GM12878 (cell line): ENCODE measurements around the gene C1QTNF7.

Experiments used
- HDAC2 ChIP-seq: fragments of 200-600 bp; sonication (generic); IDR thresholded peaks from 2 replicates; pipeline ENCODE4 v1.6.1; 2017
- PML ChIP-seq: IDR thresholded peaks from 2 replicates; pipeline ENCODE4 v1.6.1; 2012; ENCODE audit warnings: low read length, inconsistent platforms
- POLR2AphosphoS5 ChIP-seq: IDR thresholded peaks from 2 replicates; pipeline ENCODE4 v1.6.1; 2011; ENCODE audit warnings: mild to moderate bottlenecking, low read length, inconsistent platforms
- ZNF24 ChIP-seq: fragments of 450-650 bp; IDR thresholded peaks from 2 replicates; pipeline ENCODE4 v1.6.1; 2017; ENCODE audit warnings: antibody characterized with exemption, mild to moderate bottlenecking

DNA sequence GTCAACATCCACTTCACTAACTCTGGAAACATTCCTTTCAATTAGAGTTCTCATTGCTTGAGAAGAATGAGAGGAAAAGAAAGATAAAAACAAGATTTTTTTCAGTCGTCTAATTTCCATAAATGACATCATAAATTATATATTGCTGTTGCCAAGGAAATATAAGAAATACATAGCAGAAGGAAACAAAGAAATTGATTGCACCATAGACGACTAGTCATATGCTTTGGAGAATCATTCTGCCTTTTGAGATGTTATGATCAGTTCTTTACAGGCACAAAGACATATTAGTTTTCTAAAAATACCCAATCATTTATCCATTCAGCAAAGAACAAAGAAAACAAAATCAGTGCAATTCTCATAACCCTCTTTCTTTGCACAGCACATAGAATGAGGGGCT, 672 bp upstream of the C1QTNF7 start:
- TF ChIP-seq ZNF24 (no peak), HDAC2 (no peak), POLR2AphosphoS5 (no peak), PML (no peak)
